GM12891 (cell line): ENCODE measurements around the gene NAA80.

Experiments used
- PAX5 ChIP-seq: IDR thresholded peaks from 2 replicates; pipeline ENCODE4 v1.6.1; 2011; ENCODE audit warnings: low read length, moderate library complexity, mild to moderate bottlenecking; ENCODE audit not compliant: insufficient read depth, severe bottlenecking
- POLR2A ChIP-seq: IDR thresholded peaks from 2 replicates; pipeline ENCODE4 v1.6.1; 2011; ENCODE audit warnings: low read depth, low read length, control low read depth
- POLR2AphosphoS5 ChIP-seq: IDR thresholded peaks from 2 replicates; pipeline ENCODE4 v1.6.1; 2011; ENCODE audit warnings: low read depth, low read length, control low read depth
- SPI1 ChIP-seq: IDR thresholded peaks from 2 replicates; pipeline ENCODE4 v1.6.1; 2011; ENCODE audit warnings: low read depth, low read length, control low read depth
- TAF1 ChIP-seq: IDR thresholded peaks from 2 replicates; pipeline ENCODE4 v1.6.1; 2011; ENCODE audit warnings: low read depth, low read length, control low read depth

- TF ChIP-seq POLR2A (no peak), POLR2AphosphoS5 (no peak), TAF1 (no peak), SPI1 (no peak), PAX5 (no peak)
Measured at GRCh38 chr3:50276762-50277101, 22.5 kb downstream of the NAA80 start.
